ENCODE results near the gene PCBP3. TPM values are rescaled to one million over a fixed set of nuclear protein-coding genes. Genes with fewer than 3 reads are reported as not detected.

Gene PCBP3
- total and polyA plus RNA-seq, 3 experiments from 2014 or later: 0.31 to 0.38 (median 0.35) TPM

- H3K27ac ChIP-seq (ENCODE audit: low read depth, low read length): no peak overlapping the region
- peaks cover 0 to 4% (median 0%) of the 10 kb centered on the region in 3 donors for H3K36me3 Mint-ChIP-seq
Measured at GRCh38 chr21:45779226-45779625, 135.7 kb downstream of the PCBP3 start.

DNA sequence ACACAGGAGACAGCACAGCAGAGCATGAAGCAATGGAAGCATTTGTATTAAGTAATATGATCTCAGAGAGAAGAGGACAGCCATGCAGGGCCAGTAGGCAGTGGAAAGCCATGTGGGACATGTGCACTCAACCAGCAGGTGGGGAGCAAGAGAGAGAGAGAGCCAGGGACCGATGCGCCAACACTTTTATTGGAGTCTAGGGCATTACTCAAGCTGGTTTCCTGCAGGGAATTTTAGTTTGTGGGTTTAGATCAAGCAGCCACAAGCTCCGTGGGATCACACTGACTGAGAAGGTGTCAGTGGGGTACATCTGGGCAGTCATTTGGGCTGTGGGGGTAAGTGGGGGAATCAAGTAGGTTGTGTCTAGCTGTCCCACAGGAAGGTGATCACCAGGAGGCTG, 137.1 kb downstream of the PCBP3 start:
- no peaks in the 10 kb centered on the region for H3K4me1 ChIP-seq (ENCODE audit: insufficient read depth, low read length)
- no peak for DNase-seq
- ChIA-PET POLR2A (no interaction called here), CTCF (no interaction called here)
- Mint-ChIP-seq H3K27me3 (peaks cover 22 to 42% of the 10 kb centered on the region in 2 donors), H3K4me1 (no peaks in the 10 kb centered on the region), H3K9me3 (peaks cover 18 to 29% (median 20%) of the 10 kb centered on the region in 5 donors), H3K27ac (no peak overlapping the region), H3K36me3 (peaks cover 0 to 4% (median 0%) of the 10 kb centered on the region in 3 donors), H3K4me3 (no peak overlapping the region)
- H3K9me3 ChIP-seq (ENCODE audit: low read length): no peaks in the 10 kb centered on the region
- no peak overlapping the region for H3K4me3 ChIP-seq (ENCODE audit: low read length)
- H3K27me3 ChIP-seq (ENCODE audit: insufficient read depth, low read length, poor library complexity, severe bottlenecking): no peaks in the 10 kb centered on the region
- no peak overlapping the region for H3K27ac ChIP-seq (ENCODE audit: low read depth, low read length)
- no peaks in the 10 kb centered on the region for H3K36me3 ChIP-seq (ENCODE audit: insufficient read depth, low read length)

More at GRCh38 chr21:45779226-45779625, 135.7 kb downstream of the PCBP3 start:
- Histone ChIP-seq H3K4me3 (ENCODE audit: low read length) (no peak overlapping the region), H3K4me1 (ENCODE audit: insufficient read depth, low read length) (no peaks in the 10 kb centered on the region), H3K9me3 (ENCODE audit: low read length) (no peaks in the 10 kb centered on the region), H3K27me3 (ENCODE audit: insufficient read depth, low read length, poor library complexity, severe bottlenecking) (no peaks in the 10 kb centered on the region), H3K36me3 (ENCODE audit: insufficient read depth, low read length) (no peaks in the 10 kb centered on the region)
- H3K27me3 Mint-ChIP-seq: peaks cover 24 to 51% of the 10 kb centered on the region in 2 donors
- DNase-seq: no peak
- no peaks in the 10 kb centered on the region for H3K4me1 Mint-ChIP-seq
- H3K27ac Mint-ChIP-seq: no peak overlapping the region
- H3K9me3 Mint-ChIP-seq: peaks cover 18 to 32% (median 22%) of the 10 kb centered on the region in 5 donors
- H3K4me3 Mint-ChIP-seq: no peak overlapping the region
- ChIA-PET CTCF (no interaction called here), POLR2A (no interaction called here)

GRCh38 chr21:45781741-45782140, 138.2 kb downstream of the PCBP3 start:
- Mint-ChIP-seq H3K27me3 (peaks cover 18 to 35% of the 10 kb centered on the region in 2 donors), H3K27ac (no peak overlapping the region), H3K9me3 (peaks cover 15 to 22% (median 17%) of the 10 kb centered on the region in 5 donors), H3K4me1 (no peaks in the 10 kb centered on the region), H3K4me3 (no peak overlapping the region), H3K36me3 (peaks cover 0 to 4% (median 0%) of the 10 kb centered on the region in 3 donors)
- DNase-seq: no peak
- Histone ChIP-seq H3K9me3 (ENCODE audit: low read length) (no peaks in the 10 kb centered on the region), H3K27me3 (ENCODE audit: insufficient read depth, low read length, poor library complexity, severe bottlenecking) (no peaks in the 10 kb centered on the region), H3K4me1 (ENCODE audit: insufficient read depth, low read length) (no peaks in the 10 kb centered on the region), H3K4me3 (ENCODE audit: low read length) (no peak overlapping the region), H3K36me3 (ENCODE audit: insufficient read depth, low read length) (no peaks in the 10 kb centered on the region), H3K27ac (ENCODE audit: low read depth, low read length) (no peak overlapping the region)
- ChIA-PET POLR2A (no interaction called here), CTCF (no interaction called here)

DNA sequence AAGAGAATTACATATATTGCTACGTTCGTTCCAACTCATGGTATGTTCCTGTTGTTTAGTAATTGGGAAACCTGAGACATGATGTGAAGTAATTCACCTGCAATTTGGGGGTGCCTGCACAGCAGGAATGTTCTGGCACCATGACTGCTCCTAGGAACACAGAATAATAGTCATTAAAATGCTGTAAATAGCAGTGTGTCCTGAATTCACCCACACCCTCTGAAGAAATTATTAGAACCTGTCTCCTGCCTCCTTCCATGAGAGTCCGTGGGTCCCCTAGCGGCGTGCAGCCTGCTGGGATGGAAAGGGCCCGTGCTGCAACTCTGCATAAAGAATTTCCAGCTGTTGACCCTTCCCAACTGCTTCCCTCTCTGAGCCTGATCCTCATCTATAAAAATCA, 143.1 kb downstream of the PCBP3 start:
- no peak overlapping the region for H3K27ac ChIP-seq (ENCODE audit: low read depth, low read length)
- H3K4me1 ChIP-seq (ENCODE audit: insufficient read depth, low read length): no peaks in the 10 kb centered on the region
- no peaks in the 10 kb centered on the region for H3K36me3 ChIP-seq (ENCODE audit: insufficient read depth, low read length)
- H3K9me3 Mint-ChIP-seq: no peaks in the 10 kb centered on the region
- H3K9me3 ChIP-seq (ENCODE audit: low read length): no peaks in the 10 kb centered on the region
- ChIA-PET CTCF (no interaction called here), POLR2A (no interaction called here)
- no peak overlapping the region for H3K27ac Mint-ChIP-seq
- H3K36me3 Mint-ChIP-seq: no peaks in the 10 kb centered on the region
- H3K27me3 ChIP-seq (ENCODE audit: insufficient read depth, low read length, poor library complexity, severe bottlenecking): no peaks in the 10 kb centered on the region
- no peak overlapping the region for H3K4me3 Mint-ChIP-seq
- H3K4me3 ChIP-seq (ENCODE audit: low read length): no peak overlapping the region
- no peak for DNase-seq
- H3K27me3 Mint-ChIP-seq: peaks cover 14 to 40% of the 10 kb centered on the region in 2 donors
- H3K4me1 Mint-ChIP-seq: no peaks in the 10 kb centered on the region

DNA sequence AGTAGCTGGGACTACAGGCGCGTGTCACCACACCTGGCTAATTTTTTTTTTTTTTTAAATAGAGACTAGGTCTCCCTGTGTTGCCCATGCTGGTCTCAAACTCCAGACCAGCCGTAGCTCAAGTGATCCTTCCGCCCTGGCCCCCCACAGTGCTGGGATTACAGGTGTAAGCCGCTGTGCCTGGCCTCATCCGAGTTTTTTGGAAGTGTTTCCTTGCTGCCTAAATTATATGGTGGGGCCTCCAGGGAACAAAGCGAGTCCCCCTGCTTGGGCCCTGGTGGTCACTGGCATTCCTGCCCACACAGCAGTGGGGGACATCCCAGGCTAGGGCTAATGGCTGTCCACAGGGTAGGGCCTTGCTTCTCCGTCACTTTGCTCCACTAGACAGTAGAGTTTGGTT, 143.8 kb downstream of the PCBP3 start:
- POLR2A ChIA-PET: no interaction called here
- Mint-ChIP-seq H3K36me3 (no peaks in the 10 kb centered on the region), H3K27ac (no peak overlapping the region), H3K4me1 (no peaks in the 10 kb centered on the region), H3K27me3 (peaks cover 14 to 41% of the 10 kb centered on the region in 2 donors), H3K9me3 (no peaks in the 10 kb centered on the region), H3K4me3 (no peak overlapping the region)
- no peak overlapping the region for H3K27ac ChIP-seq (ENCODE audit: low read depth, low read length)
- CTCF ChIA-PET: no interaction called here
- no peak overlapping the region for H3K4me3 ChIP-seq (ENCODE audit: low read length)
- H3K4me1 ChIP-seq (ENCODE audit: insufficient read depth, low read length): no peaks in the 10 kb centered on the region
- no peak for DNase-seq
- no peaks in the 10 kb centered on the region for H3K36me3 ChIP-seq (ENCODE audit: insufficient read depth, low read length)
- H3K27me3 ChIP-seq (ENCODE audit: insufficient read depth, low read length, poor library complexity, severe bottlenecking): no peaks in the 10 kb centered on the region
- no peaks in the 10 kb centered on the region for H3K9me3 ChIP-seq (ENCODE audit: low read length)

DNA sequence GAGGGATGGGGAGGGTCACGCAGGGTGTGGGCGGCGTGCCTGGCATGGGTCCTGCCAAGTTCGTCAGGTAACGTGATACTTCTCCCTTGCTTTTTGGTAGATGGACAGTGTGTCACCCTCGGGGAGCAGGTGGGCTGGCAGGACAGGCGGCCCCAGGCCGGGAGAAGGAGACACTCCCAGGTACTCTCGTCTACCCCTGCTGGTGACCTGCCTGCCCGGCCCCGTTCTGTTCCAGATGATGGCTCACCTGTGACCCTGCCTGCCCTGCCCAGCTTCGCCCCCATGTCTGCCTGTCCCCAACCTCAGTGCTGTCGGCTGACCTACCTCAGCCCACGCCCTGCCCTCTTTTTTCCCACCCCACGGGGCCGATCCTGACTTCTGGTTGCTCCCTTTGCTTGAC, 144.7 kb downstream of the PCBP3 start:
- H3K4me1 Mint-ChIP-seq: no peaks in the 10 kb centered on the region
- Histone ChIP-seq H3K36me3 (ENCODE audit: insufficient read depth, low read length) (no peaks in the 10 kb centered on the region), H3K27ac (ENCODE audit: low read depth, low read length) (no peak overlapping the region), H3K4me1 (ENCODE audit: insufficient read depth, low read length) (no peaks in the 10 kb centered on the region), H3K27me3 (ENCODE audit: insufficient read depth, low read length, poor library complexity, severe bottlenecking) (no peaks in the 10 kb centered on the region), H3K4me3 (ENCODE audit: low read length) (no peak overlapping the region), H3K9me3 (ENCODE audit: low read length) (no peaks in the 10 kb centered on the region)
- no peak overlapping the region for H3K27ac Mint-ChIP-seq
- CTCF ChIA-PET: no interaction called here
- H3K9me3 Mint-ChIP-seq: no peaks in the 10 kb centered on the region
- peaks cover 14 to 46% of the 10 kb centered on the region in 2 donors for H3K27me3 Mint-ChIP-seq
- no peak for DNase-seq
- no peaks in the 10 kb centered on the region for H3K36me3 Mint-ChIP-seq
- POLR2A ChIA-PET: no interaction called here
- no peak overlapping the region for H3K4me3 Mint-ChIP-seq

GRCh38 chr21:45788637-45789506, 145.3 kb downstream of the PCBP3 start:
- H3K27ac ChIP-seq (ENCODE audit: low read depth, low read length): no peak overlapping the region
- Mint-ChIP-seq H3K27ac (no peak overlapping the region), H3K9me3 (no peaks in the 10 kb centered on the region), H3K27me3 (peaks cover 13 to 46% of the 10 kb centered on the region in 2 donors), H3K4me1 (no peaks in the 10 kb centered on the region), H3K4me3 (no peak overlapping the region), H3K36me3 (no peaks in the 10 kb centered on the region)
- no peaks in the 10 kb centered on the region for H3K4me1 ChIP-seq (ENCODE audit: insufficient read depth, low read length)
- ChIA-PET POLR2A (no interaction called here), CTCF (no interaction called here)
- H3K9me3 ChIP-seq (ENCODE audit: low read length): no peaks in the 10 kb centered on the region
- no peaks in the 10 kb centered on the region for H3K27me3 ChIP-seq (ENCODE audit: insufficient read depth, low read length, poor library complexity, severe bottlenecking)
- H3K4me3 ChIP-seq (ENCODE audit: low read length): no peak overlapping the region
- no peak for DNase-seq
- H3K36me3 ChIP-seq (ENCODE audit: insufficient read depth, low read length): no peaks in the 10 kb centered on the region

- H3K27ac Mint-ChIP-seq: no peak overlapping the region
- CTCF ChIA-PET: no interaction called here
- H3K36me3 Mint-ChIP-seq: no peaks in the 10 kb centered on the region
Measured at GRCh38 chr21:45790427-45790826, 146.9 kb downstream of the PCBP3 start.

More at GRCh38 chr21:45790427-45790826, 146.9 kb downstream of the PCBP3 start:
- Histone ChIP-seq H3K27me3 (ENCODE audit: insufficient read depth, low read length, poor library complexity, severe bottlenecking) (no peaks in the 10 kb centered on the region), H3K27ac (ENCODE audit: low read depth, low read length) (no peak overlapping the region), H3K36me3 (ENCODE audit: insufficient read depth, low read length) (no peaks in the 10 kb centered on the region), H3K9me3 (ENCODE audit: low read length) (no peaks in the 10 kb centered on the region), H3K4me1 (ENCODE audit: insufficient read depth, low read length) (no peaks in the 10 kb centered on the region), H3K4me3 (ENCODE audit: low read length) (no peak overlapping the region)
- Mint-ChIP-seq H3K27me3 (peaks cover 13 to 46% of the 10 kb centered on the region in 2 donors), H3K4me1 (no peaks in the 10 kb centered on the region), H3K4me3 (no peak overlapping the region), H3K9me3 (no peaks in the 10 kb centered on the region)
- no peak for DNase-seq
- POLR2A ChIA-PET: no interaction called here
